NCI-H460 (cell line): ENCODE results near the gene U2AF1. TPM values are rescaled to one million over a fixed set of nuclear protein-coding genes. Genes with fewer than 3 reads are reported as not detected.

ENCODE experiments used
- total RNA-seq: library from RNA; depleted of rRNA; stranded (reverse); fragments of >200 nt; shearing (Covaris generic); gene quantifications from 2 replicates; pipeline ENCODE4 v1.2.3, GENCODE V29; 2014; rRNA removed

The U2AF1 gene
- total RNA-seq, 1 experiment from 2014 or later = 23.2 TPM

Other genes with a start within 250 kb of the U2AF1 start
- gene WDR4, start 228.0 kb downstream of the U2AF1 start, total RNA-seq = 8.8 and 9.8 TPM in 2 replicates
- 28.0 and 30.1 TPM in 2 replicates for gene NDUFV3, start 214.3 kb downstream of the U2AF1 start, total RNA-seq
- not detected in 2 replicates for gene ERVH48-1, start 181.9 kb downstream of the U2AF1 start, total RNA-seq
- gene PKNOX1, start 133.0 kb downstream of the U2AF1 start, total RNA-seq = 9.7 and 9.8 TPM in 2 replicates
- gene CBS, start 31.7 kb downstream of the U2AF1 start, total RNA-seq = 44.9 and 46.2 TPM in 2 replicates
- gene CRYAA, start 61.4 kb upstream of the U2AF1 start, total RNA-seq = not detected in 2 replicates